NCI-H2196 treated with DMSO at 0.1 percent for 48 hours (cell line): ENCODE measurements around the gene ANO4.

Experiments used
- DNase-seq: peaks from one replicate; lab custom pipeline; 2025; ENCODE audit not compliant: unreplicated experiment; lab: John Stamatoyannopoulos, UW

Gene ANO4

DNA sequence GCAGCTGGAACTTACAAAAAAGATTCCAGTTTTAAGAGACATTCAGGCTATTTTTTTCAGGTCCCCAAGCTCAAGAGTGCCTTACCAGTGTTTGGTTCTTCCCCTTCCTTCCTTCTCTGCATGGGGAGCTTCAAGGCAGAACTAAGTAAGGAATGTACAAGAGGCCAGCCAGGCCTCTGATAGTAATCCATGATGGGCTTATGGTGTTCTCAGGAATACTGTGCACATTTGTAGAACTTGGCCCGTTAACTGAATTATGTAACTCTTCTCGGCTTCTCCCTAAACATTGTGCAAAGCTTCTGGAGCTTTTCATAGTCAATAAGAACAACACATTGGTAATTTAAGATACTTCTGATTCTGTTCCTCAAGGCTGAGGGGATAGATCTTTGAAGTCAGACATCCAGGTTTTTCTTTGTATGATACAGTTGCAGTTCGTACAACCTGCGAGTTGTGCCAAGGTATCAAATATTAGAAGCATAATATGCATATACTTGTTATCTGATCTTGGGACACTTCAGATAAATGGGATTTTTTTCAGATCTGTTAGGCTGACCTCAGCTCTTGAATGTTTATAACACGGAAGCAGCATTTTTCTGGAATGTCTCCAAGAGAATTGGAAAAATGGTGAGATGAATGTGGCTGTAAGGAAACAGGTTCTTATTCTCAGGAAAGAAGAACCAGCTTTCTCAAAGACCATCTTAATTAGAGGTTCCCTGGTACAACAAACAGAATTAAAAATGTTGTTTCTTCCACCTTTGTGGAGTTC is 148.6 kb downstream of the ANO4 start:
- DNase-seq: no peak

DNA sequence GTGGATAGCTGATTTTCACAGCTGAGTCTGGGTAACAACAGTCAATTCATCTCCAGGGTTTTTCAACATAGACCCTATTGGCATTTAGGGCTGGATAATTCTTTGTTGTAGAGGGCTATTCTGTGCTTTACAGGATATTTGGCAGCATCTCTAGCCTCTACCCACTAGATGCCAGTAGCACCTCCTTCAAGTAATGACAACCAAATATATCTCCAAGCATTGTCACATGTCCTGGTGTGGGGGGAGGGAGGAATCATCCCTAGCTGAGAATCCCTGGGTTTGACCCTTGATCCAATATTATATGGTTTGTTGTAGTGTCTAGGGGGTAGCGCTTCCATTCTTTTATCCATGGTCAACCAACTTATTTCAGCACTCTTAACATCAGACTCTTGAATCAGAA is 157.2 kb downstream of the ANO4 start:
- no peak for DNase-seq

DNA sequence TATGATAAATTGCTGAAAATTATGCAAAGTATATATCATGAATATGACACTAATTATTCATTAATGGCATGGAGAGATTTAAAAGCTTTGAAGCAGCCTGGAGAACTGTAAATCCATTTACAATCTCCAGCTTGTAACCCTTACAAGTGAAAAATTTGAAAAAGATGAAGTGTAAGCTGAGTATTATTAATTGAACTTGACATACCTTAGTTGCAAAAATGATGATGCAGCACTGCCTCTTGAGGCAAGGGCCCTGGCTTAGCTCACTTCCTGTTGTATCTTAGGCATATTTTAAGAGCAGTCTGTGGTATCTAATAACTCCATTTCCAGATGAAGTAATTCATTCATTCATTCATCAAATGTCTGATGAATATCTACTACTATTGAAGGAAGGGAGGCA is 158.6 kb downstream of the ANO4 start:
- no peak for DNase-seq

DNA sequence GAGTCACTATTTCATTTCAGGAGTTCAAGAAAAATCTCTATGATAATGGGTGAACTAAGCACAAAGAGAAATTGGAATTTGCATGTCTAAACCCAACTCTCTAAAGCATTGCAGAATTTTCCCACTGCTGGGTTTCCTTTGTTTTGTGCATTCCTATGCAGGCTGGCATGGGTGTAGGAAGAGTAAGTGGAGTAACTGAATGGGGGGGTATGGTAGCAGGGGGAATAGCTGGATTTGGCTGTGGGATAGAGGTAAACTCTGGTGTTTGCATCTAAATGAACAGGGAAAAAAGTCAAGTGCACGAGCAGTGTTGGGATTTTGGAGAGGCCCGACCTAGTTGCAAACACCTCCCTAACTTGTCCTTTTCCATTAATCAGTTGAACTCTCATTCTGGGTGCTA is 159.1 kb downstream of the ANO4 start:
- DNase-seq: no peak

DNA sequence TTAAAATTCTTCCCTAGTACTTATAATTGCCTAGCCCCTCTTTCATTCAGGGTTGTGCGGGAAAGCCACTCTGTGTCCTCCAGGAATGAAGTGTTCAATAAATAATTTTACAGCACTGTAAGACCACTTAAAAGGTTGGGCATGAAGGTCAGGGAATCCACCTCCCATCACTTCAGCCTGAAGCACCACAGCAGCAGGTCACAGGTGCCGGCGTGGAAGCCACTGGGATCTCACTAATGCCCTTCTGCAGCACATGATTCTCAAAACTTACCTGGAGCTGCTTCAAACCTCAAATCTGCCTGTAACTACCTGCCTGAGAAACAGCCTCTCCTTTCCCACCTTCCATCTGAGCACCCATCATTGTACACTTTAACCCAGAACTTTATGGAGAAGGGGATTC is 159.5 kb downstream of the ANO4 start:
- DNase-seq: no peak

DNA sequence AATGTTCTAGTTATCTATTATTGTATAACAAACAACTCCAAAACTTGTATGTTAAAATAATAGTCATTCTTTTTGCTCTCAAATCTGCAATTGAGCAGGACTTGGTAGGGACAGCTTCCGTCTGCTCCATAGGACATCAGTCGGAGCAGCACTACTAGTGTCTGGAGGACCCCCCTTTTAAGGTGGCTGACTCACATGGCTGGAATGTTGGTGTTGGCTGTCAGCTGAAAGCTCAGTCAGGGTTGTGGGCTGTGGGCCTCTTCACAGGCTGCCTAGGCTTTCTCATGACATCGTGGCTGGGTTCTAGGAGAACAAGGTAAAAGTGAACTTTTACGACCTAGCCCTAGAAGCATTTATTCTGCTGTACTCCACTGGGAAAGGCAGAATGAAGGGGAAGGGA is 160.6 kb downstream of the ANO4 start:
- no peak for DNase-seq

DNA sequence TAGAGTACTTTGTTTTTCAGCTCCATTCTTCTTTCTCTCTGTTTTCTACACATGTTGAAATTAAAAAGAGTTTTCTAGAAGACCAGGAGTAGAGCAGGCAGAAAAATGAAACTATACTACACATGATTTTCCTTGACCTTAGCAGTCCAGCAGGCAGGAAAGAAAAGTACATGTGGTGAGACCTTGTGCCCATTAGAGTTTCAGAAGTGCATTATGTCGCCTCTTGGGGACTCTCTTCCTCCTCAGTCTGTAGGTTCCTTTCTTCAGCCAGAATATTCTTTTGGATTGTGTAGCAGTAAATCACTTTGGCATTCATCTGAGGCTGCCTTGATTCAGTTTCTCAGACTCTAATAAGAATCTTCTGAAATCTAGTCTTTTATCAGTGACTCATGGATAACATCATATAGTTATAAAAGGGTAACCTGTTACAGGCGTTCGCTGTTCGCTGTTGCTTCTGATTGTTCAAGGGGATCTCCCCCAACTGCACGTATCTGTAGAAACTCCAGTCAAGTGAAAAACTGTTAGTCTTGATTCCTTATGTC is 161.8 kb downstream of the ANO4 start:
- no peak for DNase-seq

DNA sequence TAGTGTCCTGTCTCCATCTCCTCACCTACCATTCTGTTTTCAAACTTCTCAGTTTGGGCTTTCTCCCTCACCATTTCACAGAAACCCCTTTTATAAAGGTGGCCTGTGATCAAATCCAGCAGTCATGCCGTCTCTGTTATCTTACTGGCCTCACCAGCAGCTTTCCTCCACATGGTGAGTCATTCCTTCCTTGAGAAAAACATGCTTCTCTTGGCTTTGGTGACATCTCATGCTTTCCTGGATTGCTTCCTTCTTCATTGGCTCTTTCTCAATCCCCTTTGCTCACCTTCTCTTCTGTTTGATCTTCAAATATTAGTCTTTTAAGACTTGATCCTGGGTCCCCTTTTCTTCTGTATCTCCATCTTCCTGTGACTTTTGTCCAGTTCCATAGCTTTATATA is 164.9 kb downstream of the ANO4 start:
- DNase-seq: no peak

DNA sequence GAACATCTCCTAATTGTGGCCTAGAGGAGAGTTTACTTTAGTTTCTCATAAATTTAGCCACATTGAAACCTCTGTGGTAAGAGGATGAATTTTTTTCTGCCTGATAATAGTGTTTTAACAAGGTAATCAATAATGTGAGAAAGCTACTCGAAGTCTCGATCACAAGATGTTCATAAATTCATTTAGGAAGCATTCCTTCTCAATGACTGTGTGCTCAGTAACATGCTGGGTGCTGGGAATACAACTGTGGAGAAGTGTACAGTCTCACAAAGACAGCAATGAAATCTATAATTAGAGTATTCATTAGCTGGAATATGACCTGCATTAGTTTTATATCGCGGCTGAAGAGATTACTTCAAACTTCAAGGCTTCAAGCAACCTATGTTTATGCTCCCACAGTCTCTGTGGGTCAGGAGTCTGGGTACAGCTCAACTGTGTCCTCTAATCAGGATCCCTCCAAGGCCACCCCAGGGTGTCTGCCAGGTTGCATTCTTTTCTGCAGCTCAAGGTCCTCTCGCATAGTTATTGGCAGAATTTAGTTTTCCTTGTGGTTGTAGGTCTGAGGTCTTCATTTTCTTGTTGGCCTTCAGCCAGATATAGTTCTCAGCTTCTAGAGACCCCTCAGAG is 167.6 kb downstream of the ANO4 start:
- no peak for DNase-seq

DNA sequence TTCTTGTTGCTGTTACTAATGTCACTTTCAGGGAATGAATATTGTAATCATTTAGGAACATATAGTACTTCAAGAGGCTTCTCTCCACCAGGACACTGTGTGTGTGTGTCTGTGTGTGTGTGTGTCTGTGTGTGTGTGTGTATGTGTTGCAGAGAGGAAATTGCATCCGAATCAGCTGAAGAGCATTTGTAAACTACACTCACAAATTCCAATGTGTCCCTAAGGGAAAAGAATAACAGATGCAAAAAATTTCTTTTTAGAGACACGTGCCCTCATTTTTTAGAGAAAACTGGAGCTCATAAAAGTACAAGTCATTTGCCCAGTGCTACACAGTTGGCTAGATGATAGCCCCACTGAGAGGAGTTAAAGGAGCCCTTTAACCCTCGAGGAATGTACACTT is 168.8 kb downstream of the ANO4 start:
- no peak for DNase-seq

DNA sequence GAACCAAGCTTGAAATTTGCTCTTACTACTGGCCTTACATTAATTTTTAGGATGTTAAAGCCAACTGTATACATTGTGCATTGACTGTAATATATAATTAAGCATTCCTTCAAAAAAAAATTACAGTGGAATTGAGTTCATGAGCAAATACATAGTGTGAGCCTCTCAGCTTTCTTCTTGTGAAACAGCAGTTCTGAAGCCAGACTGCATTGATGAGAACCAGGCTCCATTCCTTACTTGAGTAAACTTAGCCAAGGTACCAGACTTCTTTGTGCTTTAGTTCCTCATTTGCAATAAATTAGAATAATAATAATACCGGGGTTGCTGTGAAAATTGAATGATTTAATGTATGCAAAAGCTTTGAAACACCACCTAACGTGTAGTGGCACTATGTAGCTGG is 169.5 kb downstream of the ANO4 start:
- DNase-seq: no peak

DNA sequence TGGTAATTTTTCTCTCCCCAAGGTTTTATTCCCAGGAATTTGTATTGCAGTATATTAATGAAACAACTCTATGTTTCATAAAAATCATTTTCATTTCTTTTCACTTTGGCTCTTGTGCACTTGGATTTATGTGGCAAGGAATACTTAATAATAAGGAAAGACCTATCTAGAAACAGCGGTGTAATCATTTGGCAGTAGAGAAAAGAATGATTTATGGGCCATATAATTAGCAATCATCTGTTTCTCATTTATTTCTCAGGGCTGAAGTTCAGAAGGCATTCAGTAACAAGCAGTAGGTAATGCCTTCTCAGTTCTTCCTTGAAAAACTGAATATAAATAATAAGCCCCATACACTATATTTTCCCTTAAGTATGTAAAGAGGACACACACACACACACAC is 172.6 kb downstream of the ANO4 start:
- no peak for DNase-seq

DNA sequence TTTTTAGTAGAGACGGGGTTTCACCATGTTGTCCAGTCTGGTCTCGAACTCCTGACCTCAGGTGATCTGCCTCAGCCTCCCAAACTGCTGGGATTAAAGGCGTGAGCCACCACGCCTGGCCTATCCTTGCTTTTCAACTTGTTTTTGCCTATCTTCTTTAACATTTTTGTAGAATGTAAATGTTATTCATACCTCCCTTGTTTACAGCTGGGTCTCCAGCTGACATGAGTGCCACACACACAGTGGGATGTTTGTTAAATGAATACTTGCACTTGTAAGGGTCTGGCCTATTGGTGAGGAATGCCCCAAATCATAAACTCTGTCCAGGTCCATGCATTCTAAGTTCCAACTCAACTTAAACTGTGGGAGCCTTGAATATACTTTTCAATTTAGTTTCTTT is 176.3 kb downstream of the ANO4 start:
- no peak for DNase-seq

DNA sequence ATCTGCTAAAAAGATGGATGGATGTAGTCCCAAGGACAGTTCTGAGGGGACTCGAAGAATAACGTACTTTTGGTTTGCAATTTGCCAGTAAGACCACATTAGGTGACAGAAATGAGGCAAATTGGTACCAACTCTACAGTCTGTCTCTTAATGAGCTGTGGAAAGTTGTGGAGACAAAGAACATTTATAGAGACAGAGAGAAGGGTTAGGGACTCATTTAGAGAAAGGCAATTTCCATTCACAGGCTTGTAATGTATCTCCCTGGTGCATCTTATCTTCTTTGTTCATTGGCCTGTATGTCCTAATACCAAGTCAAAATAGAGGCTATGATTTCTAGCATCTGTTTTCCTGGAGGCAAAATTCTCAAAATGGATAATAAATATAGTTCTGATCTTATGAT is 177.5 kb downstream of the ANO4 start:
- DNase-seq: no peak

DNA sequence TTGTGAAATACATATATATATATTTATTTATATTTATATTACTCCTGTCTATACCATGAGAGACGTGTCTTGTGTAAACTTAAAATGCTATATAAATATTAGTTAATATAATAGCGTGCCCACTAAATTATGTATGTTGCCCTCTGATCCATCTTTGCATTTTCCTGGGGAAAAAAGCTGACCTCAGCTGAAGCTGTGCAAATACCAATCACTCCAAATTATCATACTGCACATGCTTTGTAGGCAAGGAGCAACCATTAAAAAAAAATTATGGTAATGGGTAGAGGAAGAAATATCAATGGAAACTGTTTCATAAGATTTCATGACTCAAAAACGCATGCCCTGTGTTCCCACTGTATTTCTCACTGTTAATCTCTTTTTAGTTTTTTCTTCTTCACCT is 179.8 kb downstream of the ANO4 start:
- no peak for DNase-seq

DNA sequence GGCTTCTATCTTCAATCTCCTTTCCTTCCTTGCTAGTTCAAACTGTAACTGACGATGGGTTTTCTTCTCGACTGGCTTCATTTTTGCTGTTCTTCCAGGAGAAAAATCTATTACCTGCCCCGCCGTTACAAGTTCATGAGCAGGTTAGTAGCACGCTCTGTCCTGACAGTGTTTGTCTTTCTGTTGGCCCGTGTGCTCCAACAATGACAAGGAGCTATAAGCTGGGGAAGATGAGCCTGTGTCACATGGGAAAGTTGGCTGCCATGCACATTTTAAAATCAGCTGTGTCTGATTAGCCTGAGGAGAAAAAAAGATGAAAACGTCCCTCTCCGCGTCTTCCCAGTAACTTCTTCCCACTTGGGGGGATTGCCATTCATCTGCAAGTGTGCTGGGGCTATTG is 180.2 kb downstream of the ANO4 start:
- DNase-seq: no peak

DNA sequence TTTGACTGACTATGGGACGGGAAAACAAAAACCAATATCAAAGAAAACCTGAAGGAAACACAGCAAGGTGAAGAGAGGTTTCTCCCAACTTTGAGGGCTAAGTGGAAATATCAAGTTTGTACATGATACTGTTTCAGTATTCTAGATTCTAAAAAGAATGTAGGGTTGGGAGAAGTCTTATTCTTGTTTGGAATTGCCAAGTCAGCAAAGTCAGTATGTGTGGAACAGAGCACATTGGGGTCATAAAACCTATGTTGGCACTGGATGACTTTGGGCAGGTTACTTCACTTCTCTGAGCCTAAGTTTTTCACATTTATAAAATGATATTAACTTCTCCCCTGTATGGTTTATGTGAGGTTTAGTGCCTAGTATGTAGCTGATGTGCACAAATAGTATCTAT is 182.2 kb downstream of the ANO4 start:
- DNase-seq: no peak

DNA sequence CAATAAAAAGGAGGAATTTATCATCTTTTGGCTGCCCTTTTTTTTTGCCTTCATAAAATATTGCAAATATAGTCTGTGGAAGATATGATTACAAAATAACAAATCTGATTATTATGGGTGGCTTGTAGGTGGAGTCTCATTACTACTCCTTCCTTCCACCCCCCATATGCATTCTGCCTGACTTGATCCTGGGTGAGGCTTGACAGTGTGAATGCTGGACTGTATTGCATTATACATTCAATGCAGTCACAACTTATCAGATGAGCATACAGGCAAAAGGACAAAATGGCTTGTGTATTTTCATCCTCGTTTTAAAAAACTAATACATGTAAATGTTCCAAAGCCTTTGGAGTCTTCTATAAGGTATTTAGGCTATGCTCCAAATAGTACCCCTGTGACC is 186.3 kb downstream of the ANO4 start:
- DNase-seq: no peak

DNA sequence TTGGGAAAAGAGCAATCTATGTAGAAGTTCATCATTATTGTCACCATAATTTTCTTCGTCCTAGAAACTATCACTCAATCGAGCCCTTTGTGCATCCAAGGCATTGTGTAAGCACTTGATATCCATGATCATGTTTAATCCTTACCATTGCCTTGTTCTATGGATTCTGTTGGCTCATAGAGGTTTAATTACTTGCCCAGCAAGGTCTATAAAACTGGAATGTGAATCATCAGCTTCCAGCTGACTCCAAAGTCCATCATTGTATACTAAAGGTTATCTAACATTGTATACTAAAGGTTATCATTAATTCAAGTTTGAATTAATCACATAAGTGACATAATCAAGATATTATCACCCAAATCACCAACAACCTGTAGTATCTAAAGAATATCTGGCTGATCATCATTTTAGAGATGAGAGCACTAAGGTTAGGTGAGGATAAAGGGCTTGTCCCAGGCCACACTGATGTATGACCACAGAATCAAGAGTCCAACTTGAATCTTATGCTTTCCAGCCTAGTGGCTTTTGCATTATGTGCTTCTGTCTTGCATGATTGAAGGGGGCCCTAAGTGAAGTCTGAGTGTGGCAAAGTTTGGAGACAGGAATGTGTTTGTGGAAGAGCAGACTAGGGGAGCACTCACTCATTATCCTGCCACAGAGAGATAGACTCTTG is 188.1 kb downstream of the ANO4 start:
- DNase-seq: no peak

DNA sequence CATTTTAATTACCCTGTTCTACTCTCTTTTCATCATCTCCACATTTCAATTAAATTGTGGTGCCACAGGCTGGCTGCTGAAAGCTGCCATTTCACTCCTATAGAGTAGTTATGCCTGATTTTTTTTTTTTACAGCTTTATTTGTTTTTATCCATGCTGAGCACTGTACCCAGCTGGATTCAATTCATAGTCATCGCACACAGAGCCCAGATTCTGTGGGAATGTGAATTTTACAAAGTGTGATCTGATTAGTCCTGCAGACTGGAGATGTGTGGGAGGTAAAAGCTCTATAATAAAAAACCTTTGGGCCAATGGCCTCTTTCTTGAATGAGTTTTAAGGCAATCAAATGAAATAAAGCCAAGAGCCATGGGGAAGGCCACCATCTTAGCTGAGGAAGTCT is 190.2 kb downstream of the ANO4 start:
- no peak for DNase-seq

DNA sequence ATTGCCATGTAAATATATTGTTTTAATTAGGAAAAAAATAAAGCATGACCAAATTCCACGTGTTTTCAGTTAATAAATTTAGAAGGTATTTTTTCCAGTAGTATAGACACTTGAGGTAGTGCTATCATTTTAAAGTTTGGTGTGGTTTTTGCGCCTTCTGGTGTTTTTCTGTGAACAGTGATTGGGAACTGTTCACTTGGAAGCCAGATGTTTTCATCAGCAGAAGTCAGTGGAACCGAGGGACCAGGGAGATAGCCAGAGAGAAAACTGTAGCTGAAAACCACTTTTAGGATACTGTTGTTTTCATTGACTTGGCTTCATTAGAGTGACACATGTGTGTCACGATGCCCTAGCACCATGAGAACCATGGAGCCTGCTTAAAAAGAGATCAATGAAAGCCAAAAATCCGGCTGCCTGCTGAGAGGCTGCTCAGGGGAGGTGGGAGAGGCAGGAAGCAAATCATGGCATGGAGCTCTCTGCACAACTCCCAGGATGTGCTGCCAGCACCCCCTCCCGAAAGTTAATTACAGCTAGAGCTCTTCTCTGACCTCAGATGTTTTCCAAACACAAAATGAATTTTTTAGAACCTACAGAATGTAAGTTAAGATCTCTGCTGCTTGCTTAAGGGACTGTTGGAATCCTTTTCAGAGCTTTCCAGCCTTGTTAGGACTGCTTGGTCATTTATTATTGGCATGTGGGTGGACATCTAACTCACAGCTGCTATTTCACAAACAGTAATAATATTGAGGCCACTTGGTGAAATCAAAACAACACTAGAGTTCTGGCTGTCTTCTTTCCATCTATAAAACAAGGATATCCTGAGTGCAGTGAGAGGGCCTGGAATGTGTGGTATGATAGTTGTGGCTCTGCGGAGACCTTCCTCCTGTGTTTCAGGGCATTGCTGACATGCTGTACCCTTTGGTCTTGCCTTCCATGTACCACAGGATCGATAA is 192.3 kb downstream of the ANO4 start:
- DNase-seq: no peak
